ENCODE data around the gene ST3GAL5.
"Not testable (repeated sequence)": the region's sequence is repeated elsewhere in the genome, so short reads cannot be mapped to it uniquely, and the experiment has no call there.

Gene ST3GAL5

GRCh38 chr2:85892216-85892944 is 3.6 kb upstream of the ST3GAL5 start:
- DNase-seq = no peak

- DNase-seq = no peak
These were observed 1.9 kb upstream of the ST3GAL5 start for GRCh38 chr2:85890522-85891176.

- no peak for DNase-seq
These were observed 964 bp upstream of the ST3GAL5 start for GRCh38 chr2:85889627-85890281.

- no peak for DNase-seq
These were observed 638 bp downstream of the ST3GAL5 start for GRCh38 chr2:85888020-85888683.

GRCh38 chr2:85887566-85888019 is 1.2 kb downstream of the ST3GAL5 start:
- DNase-seq = peak; percentile 17

- DNase-seq = no peak
These were observed 2.2 kb downstream of the ST3GAL5 start for GRCh38 chr2:85886590-85886989.

GRCh38 chr2:85886141-85886540 is 2.6 kb downstream of the ST3GAL5 start:
- DNase-seq = no peak

- DNase-seq = not testable (repeated sequence)
These were observed 7.0 kb downstream of the ST3GAL5 start for GRCh38 chr2:85881781-85882180.

GRCh38 chr2:85880716-85881328 is 8.0 kb downstream of the ST3GAL5 start:
- DNase-seq = not testable (repeated sequence)

GRCh38 chr2:85878719-85879370 is 9.9 kb downstream of the ST3GAL5 start:
- no peak for DNase-seq

GRCh38 chr2:85875350-85876050 is 13.3 kb downstream of the ST3GAL5 start:
- no peak for DNase-seq

GRCh38 chr2:85873679-85874078 is 15.1 kb downstream of the ST3GAL5 start:
- no peak for DNase-seq

GRCh38 chr2:85872536-85873161 is 16.1 kb downstream of the ST3GAL5 start:
- DNase-seq = no peak

GRCh38 chr2:85871494-85872164 is 17.2 kb downstream of the ST3GAL5 start:
- DNase-seq = no peak

GRCh38 chr2:85868822-85869221 is 20.0 kb downstream of the ST3GAL5 start:
- no peak for DNase-seq

GRCh38 chr2:85867556-85868292 is 21.1 kb downstream of the ST3GAL5 start:
- DNase-seq = no peak

- no peak for DNase-seq
These were observed 21.7 kb downstream of the ST3GAL5 start for GRCh38 chr2:85867121-85867520.

- no peak for DNase-seq
These were observed 22.6 kb downstream of the ST3GAL5 start for GRCh38 chr2:85866165-85866659.

- DNase-seq = no peak
These were observed 23.1 kb downstream of the ST3GAL5 start for GRCh38 chr2:85865539-85866164.

All from NCI-H187 treated with DMSO at 0.1 percent for 48 hours (cell line).